Liver (tissue), 3 donors: ENCODE measurements around the gene SLC17A9.

Experiments used
- FOXA1 ChIP-seq: IDR thresholded peaks from 2 replicates; pipeline ENCODE4 v1.6.1; 2016; ENCODE audit warnings: antibody characterized with exemption
- GABPA ChIP-seq, 2 donors: IDR thresholded peaks in 1 of 2; conservative IDR thresholded peaks in 1 of 2; 2 replicates each; pipeline ENCODE4 v1.6.1; 2016; ENCODE audit warnings: antibody characterized with exemption in 2 of 2, mild to moderate bottlenecking in 1 of 2, moderate library complexity in 1 of 2
- HNF4A ChIP-seq, 2 donors: conservative IDR thresholded peaks; 2 replicates each; pipeline ENCODE4 v1.6.1; 2016; ENCODE audit warnings: antibody characterized with exemption in 2 of 2, mild to moderate bottlenecking in 2 of 2
- JUND ChIP-seq, 2 donors: IDR thresholded peaks; 2 replicates each; pipeline ENCODE4 v1.6.1; 2016; ENCODE audit warnings: antibody characterized with exemption in 2 of 2
- MAX ChIP-seq: IDR thresholded peaks from 2 replicates; pipeline ENCODE4 v1.6.1; 2016; ENCODE audit warnings: antibody characterized with exemption
- NR2F2 ChIP-seq: IDR thresholded peaks from 2 replicates; pipeline ENCODE4 v1.6.1; 2016; ENCODE audit warnings: antibody characterized with exemption
- RAD21 ChIP-seq, 2 donors: IDR thresholded peaks; 2 replicates each; pipeline ENCODE4 v1.6.1; 2016; ENCODE audit warnings: antibody characterized with exemption in 2 of 2, mild to moderate bottlenecking in 2 of 2
- REST ChIP-seq: IDR thresholded peaks from 2 replicates; pipeline ENCODE4 v1.6.1; 2016; ENCODE audit warnings: antibody characterized with exemption, mild to moderate bottlenecking
- RXRA ChIP-seq, 2 donors: IDR thresholded peaks; 2 replicates each; pipeline ENCODE4 v1.6.1; 2017 to 2018; ENCODE audit warnings: antibody characterized with exemption in 2 of 2, mild to moderate bottlenecking in 1 of 2
- TAF1 ChIP-seq: conservative IDR thresholded peaks from 2 replicates; pipeline ENCODE4 v1.6.1; 2016; ENCODE audit warnings: antibody characterized with exemption, mild to moderate bottlenecking
- YY1 ChIP-seq: IDR thresholded peaks from 2 replicates; pipeline ENCODE4 v1.6.1; 2016; ENCODE audit warnings: antibody characterized with exemption, mild to moderate bottlenecking
- TF ChIP-seq, protein P1 (sequence below): fragments of 150-350 bp; IDR thresholded peaks from 2 replicates; pipeline ENCODE4 v1.5.1; 2017; ENCODE audit warnings: improper control_type of control experiment, low read depth, low read length; ENCODE audit not compliant: missing input control
- TF ChIP-seq, protein P2 (sequence below): IDR thresholded peaks from 2 replicates; pipeline ENCODE4 v1.6.1; 2016; ENCODE audit warnings: antibody characterized with exemption
- donor health status: healthy.
- donor health status: healthy.

DNA sequence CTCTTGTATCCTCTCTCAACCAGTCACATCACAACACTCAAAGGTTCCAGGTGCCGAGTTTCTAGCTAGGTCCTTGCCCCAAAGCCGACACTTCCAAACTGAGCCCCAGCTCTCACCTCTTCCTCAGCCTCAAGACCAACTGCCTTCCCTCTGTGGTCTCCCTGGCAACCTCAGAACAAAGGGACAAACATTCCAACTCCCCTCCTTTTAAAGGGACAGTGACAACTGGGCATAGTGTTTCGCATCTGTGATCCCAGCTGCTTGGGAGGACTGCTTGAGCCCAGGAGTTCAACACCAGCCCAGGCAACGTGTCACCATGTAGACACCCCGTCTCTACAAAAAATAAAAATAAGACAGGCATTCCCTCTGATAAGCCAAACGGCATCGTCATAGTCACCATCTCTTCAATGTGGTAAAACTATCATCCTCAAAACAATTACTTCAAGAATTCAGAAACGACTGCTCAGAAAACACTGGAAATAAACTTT, 37.5 kb upstream of the SLC17A9 start:
- TF ChIP-seq MAX (no peak), HNF4A (conservative IDR thresholded peaks at IDR 0.05) (no peak), TAF1 (no peak), NR2F2 (no peak), FOXA1 (no peak), YY1 (no peak), GABPA (IDR thresholded peaks at IDR 0.05 in 1 of 2, conservative IDR thresholded peaks at IDR 0.05 in 1 of 2) (no peak), JUND (IDR thresholded peaks at IDR 0.05) (no peak), RAD21 (IDR thresholded peaks at IDR 0.05) (no peak), RXRA (IDR thresholded peaks at IDR 0.05) (no peak), REST (no peak)
- TF ChIP-seq, protein P1, sequence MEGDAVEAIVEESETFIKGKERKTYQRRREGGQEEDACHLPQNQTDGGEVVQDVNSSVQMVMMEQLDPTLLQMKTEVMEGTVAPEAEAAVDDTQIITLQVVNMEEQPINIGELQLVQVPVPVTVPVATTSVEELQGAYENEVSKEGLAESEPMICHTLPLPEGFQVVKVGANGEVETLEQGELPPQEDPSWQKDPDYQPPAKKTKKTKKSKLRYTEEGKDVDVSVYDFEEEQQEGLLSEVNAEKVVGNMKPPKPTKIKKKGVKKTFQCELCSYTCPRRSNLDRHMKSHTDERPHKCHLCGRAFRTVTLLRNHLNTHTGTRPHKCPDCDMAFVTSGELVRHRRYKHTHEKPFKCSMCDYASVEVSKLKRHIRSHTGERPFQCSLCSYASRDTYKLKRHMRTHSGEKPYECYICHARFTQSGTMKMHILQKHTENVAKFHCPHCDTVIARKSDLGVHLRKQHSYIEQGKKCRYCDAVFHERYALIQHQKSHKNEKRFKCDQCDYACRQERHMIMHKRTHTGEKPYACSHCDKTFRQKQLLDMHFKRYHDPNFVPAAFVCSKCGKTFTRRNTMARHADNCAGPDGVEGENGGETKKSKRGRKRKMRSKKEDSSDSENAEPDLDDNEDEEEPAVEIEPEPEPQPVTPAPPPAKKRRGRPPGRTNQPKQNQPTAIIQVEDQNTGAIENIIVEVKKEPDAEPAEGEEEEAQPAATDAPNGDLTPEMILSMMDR: no peak
- TF ChIP-seq, protein P2, sequence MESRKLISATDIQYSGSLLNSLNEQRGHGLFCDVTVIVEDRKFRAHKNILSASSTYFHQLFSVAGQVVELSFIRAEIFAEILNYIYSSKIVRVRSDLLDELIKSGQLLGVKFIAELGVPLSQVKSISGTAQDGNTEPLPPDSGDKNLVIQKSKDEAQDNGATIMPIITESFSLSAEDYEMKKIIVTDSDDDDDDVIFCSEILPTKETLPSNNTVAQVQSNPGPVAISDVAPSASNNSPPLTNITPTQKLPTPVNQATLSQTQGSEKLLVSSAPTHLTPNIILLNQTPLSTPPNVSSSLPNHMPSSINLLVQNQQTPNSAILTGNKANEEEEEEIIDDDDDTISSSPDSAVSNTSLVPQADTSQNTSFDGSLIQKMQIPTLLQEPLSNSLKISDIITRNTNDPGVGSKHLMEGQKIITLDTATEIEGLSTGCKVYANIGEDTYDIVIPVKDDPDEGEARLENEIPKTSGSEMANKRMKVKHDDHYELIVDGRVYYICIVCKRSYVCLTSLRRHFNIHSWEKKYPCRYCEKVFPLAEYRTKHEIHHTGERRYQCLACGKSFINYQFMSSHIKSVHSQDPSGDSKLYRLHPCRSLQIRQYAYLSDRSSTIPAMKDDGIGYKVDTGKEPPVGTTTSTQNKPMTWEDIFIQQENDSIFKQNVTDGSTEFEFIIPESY: no peak
